Lower lobe of right lung (tissue), 2 donors: ENCODE measurements around the gene RBM22. TPM values are rescaled to one million over a fixed set of nuclear protein-coding genes. Genes with fewer than 3 reads are reported as not detected.
A peak's percentile ranks its signal among the peaks of the same experiment; 100 is the strongest.

Experiments used
- ATAC-seq, 2 donors: fragments of 200-7000 bp; cut with Tn5 transposase; one replicate each; pipeline ENCODE4 v1.9.1; 2020 to 2022; ENCODE audit warnings: mild to moderate bottlenecking in 2 of 2, moderate library complexity in 2 of 2
- DNase-seq: peaks from one replicate; pipeline ENCODE4 v3.0.0-alpha.2; 2020
- H3K27ac ChIP-seq: fragments of 200-600 bp; one replicate; pipeline ENCODE4 v1.8.0; 2022
- H3K27me3 ChIP-seq: fragments of 200-600 bp; one replicate; pipeline ENCODE4 v1.8.0; 2022; ENCODE audit warnings: low read depth
- H3K36me3 ChIP-seq: fragments of 200-600 bp; one replicate; pipeline ENCODE4 v1.8.0; 2022; ENCODE audit warnings: mild to moderate bottlenecking
- H3K4me1 ChIP-seq: fragments of 200-600 bp; one replicate; pipeline ENCODE4 v1.8.0; 2022
- H3K4me3 ChIP-seq: fragments of 200-600 bp; one replicate; pipeline ENCODE4 v1.8.0; 2022; ENCODE audit warnings: mild to moderate bottlenecking
- H3K9me3 ChIP-seq: fragments of 200-600 bp; one replicate; pipeline ENCODE4 v1.8.0; 2022
- intact Hi-C: fragments of 100-400 bp; cut with DNase I; formaldehyde crosslinking; loops from one replicate; pipeline ENCODE4 v1.11.0; 2022
- total RNA-seq: library from RNA; stranded (reverse); fragmentation: NEBNext Ultra II Directional; extraction: Animal tissue kit (Norgen Biotek cat#: 25700); gene quantifications from one replicate; pipeline ENCODE4 v1.2.1, GENCODE V29; 2021
- TF ChIP-seq, protein P1 (sequence below): fragments of 200-600 bp; IDR thresholded peaks from one replicate; pipeline ENCODE4 v1.8.0; 2022; ENCODE audit warnings: antibody characterized with exemption, mild to moderate bottlenecking
- donor health status: DM: no; HTN: yes; CAD: no; lungs with severe emphysema.

Gene RBM22
- total RNA-seq, 1 donor from 2014 or later: 46.8 TPM

DNA sequence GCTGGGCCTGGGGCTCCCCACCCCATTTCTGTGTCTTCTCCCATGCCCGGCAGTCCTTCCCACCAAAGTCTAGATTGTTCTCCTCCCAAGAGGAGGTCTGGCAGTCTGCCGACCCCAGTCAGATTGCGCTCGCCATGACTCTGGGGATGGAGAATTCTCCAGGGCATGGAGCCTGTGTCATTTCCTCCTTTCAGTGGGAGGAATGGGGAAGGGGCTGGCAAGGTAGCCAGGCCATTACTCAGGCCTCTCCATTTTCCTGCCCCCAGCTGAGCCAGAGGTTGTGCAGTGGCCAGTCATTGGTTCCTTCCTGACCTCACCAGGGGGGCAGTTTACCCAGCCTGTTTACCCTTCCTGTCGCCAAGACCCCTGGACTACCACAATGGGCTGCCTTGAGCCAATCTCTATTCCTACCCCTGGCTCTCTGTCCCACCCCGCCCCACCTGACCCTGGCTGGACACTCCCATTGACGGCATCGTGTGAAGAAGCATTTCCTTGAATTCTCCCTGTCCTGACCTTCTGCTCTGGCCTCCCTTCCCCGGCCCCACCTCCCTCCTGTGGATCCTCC is 59.8 kb downstream of the RBM22 start:
- ATAC-seq: peak; percentile 23 to 39
- DNase-seq: no peak
- intact Hi-C loops: no loop called here
- H3K4me1 ChIP-seq: peaks cover 94% of the 10 kb centered on the region
- no peaks in the 10 kb centered on the region for H3K27me3 ChIP-seq
- H3K4me3 ChIP-seq: peak overlapping the region; percentile 47
- H3K9me3 ChIP-seq: no peaks in the 10 kb centered on the region
- H3K36me3 ChIP-seq: no peaks in the 10 kb centered on the region
- TF ChIP-seq, protein P1, sequence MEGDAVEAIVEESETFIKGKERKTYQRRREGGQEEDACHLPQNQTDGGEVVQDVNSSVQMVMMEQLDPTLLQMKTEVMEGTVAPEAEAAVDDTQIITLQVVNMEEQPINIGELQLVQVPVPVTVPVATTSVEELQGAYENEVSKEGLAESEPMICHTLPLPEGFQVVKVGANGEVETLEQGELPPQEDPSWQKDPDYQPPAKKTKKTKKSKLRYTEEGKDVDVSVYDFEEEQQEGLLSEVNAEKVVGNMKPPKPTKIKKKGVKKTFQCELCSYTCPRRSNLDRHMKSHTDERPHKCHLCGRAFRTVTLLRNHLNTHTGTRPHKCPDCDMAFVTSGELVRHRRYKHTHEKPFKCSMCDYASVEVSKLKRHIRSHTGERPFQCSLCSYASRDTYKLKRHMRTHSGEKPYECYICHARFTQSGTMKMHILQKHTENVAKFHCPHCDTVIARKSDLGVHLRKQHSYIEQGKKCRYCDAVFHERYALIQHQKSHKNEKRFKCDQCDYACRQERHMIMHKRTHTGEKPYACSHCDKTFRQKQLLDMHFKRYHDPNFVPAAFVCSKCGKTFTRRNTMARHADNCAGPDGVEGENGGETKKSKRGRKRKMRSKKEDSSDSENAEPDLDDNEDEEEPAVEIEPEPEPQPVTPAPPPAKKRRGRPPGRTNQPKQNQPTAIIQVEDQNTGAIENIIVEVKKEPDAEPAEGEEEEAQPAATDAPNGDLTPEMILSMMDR: no peak
- H3K27ac ChIP-seq: peak overlapping the region; percentile 79

Other genes with a start within 250 kb of the RBM22 start
- gene NDST1, start 192.9 kb downstream of the RBM22 start, total RNA-seq: 117 TPM
- 90.6 TPM for gene SYNPO, start 60.4 kb downstream of the RBM22 start, total RNA-seq
- 0.92 TPM for gene MYOZ3, start 39.8 kb downstream of the RBM22 start, total RNA-seq
- 71.8 TPM for gene DCTN4, start 58.0 kb upstream of the RBM22 start, total RNA-seq
- 17.1 TPM for gene SMIM3, start 77.7 kb upstream of the RBM22 start, total RNA-seq
- 0.24 TPM for gene IRGM, start 145.5 kb upstream of the RBM22 start, total RNA-seq
- gene ZNF300, start 203.9 kb upstream of the RBM22 start, total RNA-seq: 2.0 TPM